Measurements from ENCODE around the gene LSP1.

LSP1 gene

GRCh38 chr11:1893581-1894359 lies 40.9 kb downstream of the LSP1 start:
- no peak for DNase-seq

GRCh38 chr11:1894759-1895158 lies 41.9 kb downstream of the LSP1 start:
- DNase-seq = no peak

GRCh38 chr11:1896468-1896867 lies 43.6 kb downstream of the LSP1 start:
- no peak for DNase-seq

GRCh38 chr11:1896923-1897322 lies 44.0 kb downstream of the LSP1 start:
- DNase-seq = no peak

GRCh38 chr11:1899090-1899489 lies 46.2 kb downstream of the LSP1 start:
- DNase-seq = no peak

- DNase-seq = no peak
Observed at GRCh38 chr11:1899686-1900085, 46.8 kb downstream of the LSP1 start.

- no peak for DNase-seq
Observed at GRCh38 chr11:1906181-1906580, 53.3 kb downstream of the LSP1 start.

- no peak for DNase-seq
Observed at GRCh38 chr11:1906611-1907423, 53.9 kb downstream of the LSP1 start.

GRCh38 chr11:1908618-1909017 lies 55.7 kb downstream of the LSP1 start:
- no peak for DNase-seq

GRCh38 chr11:1909524-1909923 lies 56.6 kb downstream of the LSP1 start:
- DNase-seq = no peak

GRCh38 chr11:1912289-1912878 lies 59.5 kb downstream of the LSP1 start:
- no peak for DNase-seq

- DNase-seq = no peak
Observed at GRCh38 chr11:1913271-1914060, 60.6 kb downstream of the LSP1 start.

- DNase-seq = no peak
Observed at GRCh38 chr11:1915795-1916131, 62.9 kb downstream of the LSP1 start.

- DNase-seq = no peak
Observed at GRCh38 chr11:1916132-1916985, 63.5 kb downstream of the LSP1 start.

GRCh38 chr11:1916986-1917522 lies 64.2 kb downstream of the LSP1 start:
- DNase-seq = no peak

GRCh38 chr11:1917523-1918435 lies 64.9 kb downstream of the LSP1 start:
- no peak for DNase-seq

- no peak for DNase-seq
Observed at GRCh38 chr11:1918436-1919315, 65.8 kb downstream of the LSP1 start.

- DNase-seq = no peak
Observed at GRCh38 chr11:1919391-1920127, 66.7 kb downstream of the LSP1 start, which contains the start of gene TNNT3. Gene TNNT3 (plus strand): TSS chr11:1919703. CDS start chr11:1922875, 3,172 bp downstream.
